Measurements from ENCODE around the gene SCNN1A. TPM values are rescaled to one million over a fixed set of nuclear protein-coding genes. Genes with fewer than 3 reads are reported as not detected.

The SCNN1A gene
- total RNA-seq, 2 experiments from 2014 or later: 1.1 to 2.0 TPM

GRCh38 chr12:6336079-6336888, 39.1 kb downstream of the SCNN1A start:
- peak overlapping the region; percentile 100 for H3K4me3 ChIP-seq (ENCODE audit: low read length)

GRCh38 chr12:6335451-6336078, 39.8 kb downstream of the SCNN1A start:
- H3K9me3 Mint-ChIP-seq: no peaks in the 10 kb centered on the region
- POLR2A ChIA-PET: interaction anchor here (0.6 to 6.3 kb wide), 24 partner anchors 8 to 388 kb away, joined by 3 to 58 read pairs (median 5); partner anchors contain the start of genes COPS7A, TAPBPL, VAMP1 and ZNF384
- peak overlapping the region; percentile 100 for H3K4me3 ChIP-seq (ENCODE audit: low read length)
- peak; percentile 76 for TF ChIP-seq CTCF (IDR thresholded peaks at IDR 0.05)
- H3K4me1 ChIP-seq (ENCODE audit: insufficient read depth, low read length): peaks cover 86% of the 10 kb centered on the region
- H3K9me3 ChIP-seq (ENCODE audit: control insufficient read depth in 1 of 2, insufficient read depth in 1 of 2, low read length in 2 of 2): no peaks in the 10 kb centered on the region
- H3K27me3 Mint-ChIP-seq: no peaks in the 10 kb centered on the region
- CTCF ChIA-PET: interaction anchor here (0.5 to 4.2 kb wide), 16 partner anchors 10 to 202 kb away, joined by 3 to 30 read pairs (median 5); partner anchors contain the start of genes LTBR and VAMP1
- H3K4me1 Mint-ChIP-seq (ENCODE audit: low read depth): peaks cover 8% of the 10 kb centered on the region
- peak; percentile 77 for ATAC-seq (ENCODE audit: poor library complexity)
- H3K36me3 ChIP-seq (ENCODE audit: insufficient read depth, low read length): peaks cover 45% of the 10 kb centered on the region
- no peak overlapping the region for H3K27ac Mint-ChIP-seq
- H3K27me3 ChIP-seq (ENCODE audit: control insufficient read depth in 1 of 2, insufficient read depth in 2 of 2, low read length in 2 of 2): no peaks in the 10 kb centered on the region
- peaks cover 50% of the 10 kb centered on the region for H3K36me3 Mint-ChIP-seq (ENCODE audit: low read depth)
- H3K4me3 Mint-ChIP-seq: no peak overlapping the region
- peak; percentile 68 to 92 (median 82) for DNase-seq
- H3K27ac ChIP-seq (ENCODE audit: low read depth in 1 of 2, low read length in 2 of 2): peak overlapping the region; percentile 80 to 90
- intact Hi-C loops (cut with DNase I, micrococcal nuclease): loop anchor here (1.0 to 2.0 kb wide), 6 partner anchors 13 to 203 kb away; no protein-coding TSS in a partner anchor

More at GRCh38 chr12:6336079-6336888, 39.1 kb downstream of the SCNN1A start:
- Mint-ChIP-seq H3K27me3 (no peaks in the 10 kb centered on the region), H3K9me3 (no peaks in the 10 kb centered on the region), H3K27ac (no peak overlapping the region), H3K36me3 (ENCODE audit: low read depth) (peaks cover 43% of the 10 kb centered on the region), H3K4me1 (ENCODE audit: low read depth) (peaks cover 2% of the 10 kb centered on the region), H3K4me3 (no peak overlapping the region)
- intact Hi-C loops (cut with DNase I, micrococcal nuclease): loop anchor here (2.0 kb wide), 2 partner anchors 13 to 87 kb away; no protein-coding TSS in a partner anchor
- POLR2A ChIA-PET: interaction anchor here (0.6 to 6.3 kb wide), 25 partner anchors 9 to 353 kb away, joined by 3 to 58 read pairs (median 5); partner anchors contain the start of genes TAPBPL, VAMP1 and ZNF384
- Histone ChIP-seq H3K27ac (ENCODE audit: low read depth in 1 of 2, low read length in 2 of 2) (peak overlapping the region; percentile 80 to 90), H3K4me1 (ENCODE audit: insufficient read depth, low read length) (peaks cover 85% of the 10 kb centered on the region), H3K36me3 (ENCODE audit: insufficient read depth, low read length) (peaks cover 38% of the 10 kb centered on the region), H3K27me3 (ENCODE audit: control insufficient read depth in 1 of 2, insufficient read depth in 2 of 2, low read length in 2 of 2) (no peaks in the 10 kb centered on the region), H3K9me3 (ENCODE audit: control insufficient read depth in 1 of 2, insufficient read depth in 1 of 2, low read length in 2 of 2) (no peaks in the 10 kb centered on the region)
- DNase-seq: peak in 8 of 14 experiments; percentile 17 to 76 (median 46)
- TF ChIP-seq CTCF (IDR thresholded peaks at IDR 0.05): no peak
- CTCF ChIA-PET: interaction anchor here (0.5 to 4.2 kb wide), 14 partner anchors 10 to 221 kb away, joined by 3 to 30 read pairs (median 5); partner anchors contain the start of gene LTBR
- ATAC-seq (ENCODE audit: poor library complexity): peak; percentile 19

- Histone ChIP-seq H3K27ac (ENCODE audit: low read depth in 1 of 2, low read length in 2 of 2) (peak overlapping the region; percentile 80 to 90), H3K4me3 (ENCODE audit: low read length) (peak overlapping the region; percentile 100), H3K27me3 (ENCODE audit: control insufficient read depth in 1 of 2, insufficient read depth in 2 of 2, low read length in 2 of 2) (no peaks in the 10 kb centered on the region), H3K36me3 (ENCODE audit: insufficient read depth, low read length) (peaks cover 51% of the 10 kb centered on the region), H3K4me1 (ENCODE audit: insufficient read depth, low read length) (peaks cover 85% of the 10 kb centered on the region), H3K9me3 (ENCODE audit: control insufficient read depth in 1 of 2, insufficient read depth in 1 of 2, low read length in 2 of 2) (no peaks in the 10 kb centered on the region)
- ChIA-PET POLR2A (interaction anchor here (0.6 to 6.3 kb wide), 20 partner anchors 9 to 389 kb away, joined by 3 to 58 read pairs (median 4); partner anchors contain the start of genes COPS7A, TAPBPL, VAMP1 and ZNF384), CTCF (interaction anchor here (0.6 to 4.2 kb wide), 12 partner anchors 9 to 136 kb away, joined by 3 to 30 read pairs (median 6); partner anchors contain the start of genes LTBR and VAMP1)
- H3K4me1 Mint-ChIP-seq (ENCODE audit: low read depth): peaks cover 10% of the 10 kb centered on the region
- no peaks in the 10 kb centered on the region for H3K27me3 Mint-ChIP-seq
- H3K9me3 Mint-ChIP-seq: no peaks in the 10 kb centered on the region
- no peak for DNase-seq
- H3K4me3 Mint-ChIP-seq: no peak overlapping the region
- intact Hi-C loops (cut with DNase I, micrococcal nuclease): loop anchor here (1.0 to 2.0 kb wide), 5 partner anchors 32 to 204 kb away; no protein-coding TSS in a partner anchor
- H3K27ac Mint-ChIP-seq: no peak overlapping the region
- no peak for ATAC-seq (ENCODE audit: poor library complexity)
- TF ChIP-seq CTCF (IDR thresholded peaks at IDR 0.05): no peak
- H3K36me3 Mint-ChIP-seq (ENCODE audit: low read depth): peaks cover 56% of the 10 kb centered on the region
Observed at GRCh38 chr12:6334940-6335450, 40.4 kb downstream of the SCNN1A start.
